CD14-positive monocyte (primary cell): ENCODE results near the gene WDR43. TPM values are rescaled to one million over a fixed set of nuclear protein-coding genes. Genes with fewer than 3 reads are reported as not detected.

Experiments
- DNase-seq, 3 donors: peaks; one replicate each; pipeline ENCODE4 v3.0.0-alpha.2; 2011 to 2022
- H2AFZ ChIP-seq: 2 replicates; pipeline ENCODE4 v1.6.0; 2012; ENCODE audit warnings: mild to moderate bottlenecking, low read depth, low read length, inconsistent platforms; ENCODE audit not compliant: insufficient read depth, poor library complexity, severe bottlenecking
- H3K27ac ChIP-seq, 2 donors: 1 replicate in 1 of 2; 2 replicates in 1 of 2; pipeline ENCODE4 v1.5.1; 2012 to 2013; ENCODE audit warnings: low read length in 2 of 2, control low read depth in 1 of 2, inconsistent platforms in 1 of 2, low read depth in 1 of 2, mild to moderate bottlenecking in 1 of 2
- H3K27me3 ChIP-seq, 2 donors: one replicate each; pipeline versions ENCODE4 v1.6.0 to v1.6.1; 2011 to 2013; ENCODE audit warnings: low read length in 2 of 2; ENCODE audit not compliant: control insufficient read depth in 2 of 2, insufficient read depth in 2 of 2
- H3K36me3 ChIP-seq, 2 donors: replicated peaks in 1 of 2; 1 replicate in 1 of 2; 2 replicates in 1 of 2; pipeline versions ENCODE4 v1.5.1 to v1.6.1; 2012 to 2013; ENCODE audit warnings: low read length in 2 of 2, control low read depth in 1 of 2, inconsistent platforms in 1 of 2, mild to moderate bottlenecking in 1 of 2; ENCODE audit not compliant: insufficient read depth in 2 of 2, control insufficient read depth in 1 of 2
- H3K4me1 ChIP-seq, 2 donors: 1 replicate in 1 of 2; 2 replicates in 1 of 2; pipeline versions ENCODE4 v1.5.1 to v1.6.1; 2012 to 2013; ENCODE audit warnings: low read length in 2 of 2, control low read depth in 1 of 2, inconsistent platforms in 1 of 2, mild to moderate bottlenecking in 1 of 2, moderate library complexity in 1 of 2; ENCODE audit not compliant: insufficient read depth in 2 of 2, control insufficient read depth in 1 of 2
- H3K4me2 ChIP-seq: replicated peaks from 2 replicates; pipeline ENCODE3; 2012; ENCODE audit warnings: low read length, moderate library complexity, mild to moderate bottlenecking; ENCODE audit not compliant: poor library complexity, severe bottlenecking; ENCODE audit errors: extremely low read depth
- H3K4me3 ChIP-seq, 3 experiments: fragments of 200-600 bp in 1 of 3; sonication (generic) in 1 of 3; replicated peaks in 1 of 3; 1 replicate in 2 of 3; 2 replicates in 1 of 3; pipeline ENCODE4 v1.5.1; 2011 to 2013; ENCODE audit warnings: low read length in 3 of 3, mild to moderate bottlenecking in 3 of 3, control low read depth in 2 of 3, low read depth in 2 of 3, inconsistent platforms in 1 of 3, moderate library complexity in 1 of 3
- H3K79me2 ChIP-seq: 2 replicates; pipeline ENCODE4 v1.6.0; 2012; ENCODE audit warnings: mild to moderate bottlenecking, control low read depth, inconsistent platforms, low read length, moderate library complexity; ENCODE audit not compliant: insufficient read depth
- H3K9ac ChIP-seq: 2 replicates; pipeline ENCODE4 v1.6.0; 2017; ENCODE audit warnings: low read length, mild to moderate bottlenecking; ENCODE audit not compliant: insufficient read depth, poor library complexity, severe bottlenecking
- H3K9me3 ChIP-seq, 2 donors: replicated peaks in 1 of 2; 1 replicate in 1 of 2; 2 replicates in 1 of 2; pipeline versions ENCODE4 v1.5.1 to v1.6.1; 2012 to 2013; ENCODE audit warnings: low read length in 2 of 2, control low read depth in 1 of 2; ENCODE audit not compliant: control insufficient read depth in 1 of 2, insufficient read depth in 1 of 2
- H4K20me1 ChIP-seq: 2 replicates; pipeline ENCODE4 v1.6.0; 2012; ENCODE audit warnings: mild to moderate bottlenecking, low read length, control low read depth, moderate library complexity; ENCODE audit not compliant: insufficient read depth
- H3K27ac Mint-ChIP-seq, 7 donors: one replicate each; pipeline ENCODE4 v1.8.0; 2020; ENCODE audit warnings: mild to moderate bottlenecking in 7 of 7, mixed read lengths in 7 of 7, moderate library complexity in 6 of 7, inconsistent platforms in 2 of 7
- H3K27me3 Mint-ChIP-seq, 3 donors: one replicate each; pipeline ENCODE4 v1.8.0; 2021 to 2022; ENCODE audit warnings: low read depth in 3 of 3, mild to moderate bottlenecking in 3 of 3, mixed read lengths in 3 of 3, moderate library complexity in 3 of 3, inconsistent platforms in 1 of 3
- H3K36me3 Mint-ChIP-seq, 2 donors: one replicate each; pipeline ENCODE4 v1.8.0; 2020; ENCODE audit warnings: mixed read lengths in 2 of 2, inconsistent platforms in 1 of 2, mild to moderate bottlenecking in 1 of 2
- H3K4me1 Mint-ChIP-seq: one replicate; pipeline ENCODE4 v1.8.0; 2020; ENCODE audit warnings: mild to moderate bottlenecking, mixed read lengths
- H3K4me3 Mint-ChIP-seq, 2 donors: one replicate each; pipeline ENCODE4 v1.8.0; 2020; ENCODE audit warnings: mild to moderate bottlenecking in 2 of 2, mixed read lengths in 2 of 2, moderate library complexity in 1 of 2
- H3K9me3 Mint-ChIP-seq, 7 donors: one replicate each; pipeline ENCODE4 v1.8.0; 2020 to 2022; ENCODE audit warnings: mixed read lengths in 7 of 7, mild to moderate bottlenecking in 6 of 7, moderate library complexity in 6 of 7, inconsistent platforms in 2 of 7
- CTCF ChIP-seq: fragments of 200-600 bp; IDR thresholded peaks from one replicate; pipeline ENCODE4 v1.8.0; 2022; ENCODE audit warnings: antibody characterized with exemption, mild to moderate bottlenecking
- WGBS: methylation state at CpG from one replicate; pipeline ENCODE4 v1.1.5; 2013; ENCODE audit warnings: missing lambda C conversion rate; ENCODE audit not compliant: insufficient coverage; 5-methylcytosine and 5-hydroxymethylcytosine counted together
- intact Hi-C, 2 donors: fragments of 100-400 bp; cut with micrococcal nuclease; formaldehyde crosslinking; loops; one replicate each; pipeline versions ENCODE4 v1.15.0 to v1.15.1; 2023
- polyA plus RNA-seq, 3 donors: library from polyadenylated mRNA; depleted of rRNA in 1 of 3; unstranded in 2 of 3; stranded (reverse) in 1 of 3; fragments of 300-500 nt in 2 of 3; fragments of >200 nt in 1 of 3; fragmentation: Illumina TruSeq in 2 of 3; gene quantifications; 1 replicate in 2 of 3; 2 replicates in 1 of 3; pipeline ENCODE4 v1.2.3, GENCODE V29; 2012 to 2021

Gene WDR43
- polyA plus RNA-seq, 3 donors: 12.2 to 19.2 (median 16.1) TPM

GRCh38 chr2:28994679-28995078 lies 100.2 kb downstream of the WDR43 start:
- no peak for TF ChIP-seq CTCF
- intact Hi-C loops: no loop called here
- 99% methylated on average over 6 of the region's 7 CpGs for WGBS
- H3K36me3 ChIP-seq: no peaks in the 10 kb centered on the region
- no peak for DNase-seq
- H3K9me3 ChIP-seq: no peaks in the 10 kb centered on the region
- no peak overlapping the region for H3K4me2 ChIP-seq
- no peaks in the 10 kb centered on the region for H4K20me1 ChIP-seq
- H3K27me3 ChIP-seq: no peaks in the 10 kb centered on the region
- Mint-ChIP-seq H3K36me3 (no peaks in the 10 kb centered on the region), H3K27me3 (no peaks in the 10 kb centered on the region), H3K27ac (no peak overlapping the region), H3K4me3 (no peak overlapping the region), H3K4me1 (peaks cover 6% of the 10 kb centered on the region), H3K9me3 (peaks cover 0 to 3% (median 0%) of the 10 kb centered on the region in 7 donors)
- peaks cover 8 to 9% of the 10 kb centered on the region in 2 donors for H3K4me1 ChIP-seq
- H3K9ac ChIP-seq: no peak overlapping the region
- H3K79me2 ChIP-seq: no peaks in the 10 kb centered on the region
- H2AFZ ChIP-seq: no peak overlapping the region
- H3K4me3 ChIP-seq: no peak overlapping the region
- no peak overlapping the region for H3K27ac ChIP-seq

- no peaks in the 10 kb centered on the region for H3K27me3 Mint-ChIP-seq
- H3K4me3 ChIP-seq: no peak overlapping the region
- no peak for DNase-seq
- 78% methylated on average over 3 of the region's 6 CpGs for WGBS
- peaks cover 0 to 3% (median 0%) of the 10 kb centered on the region in 7 donors for H3K9me3 Mint-ChIP-seq
- intact Hi-C loops: no loop called here
- H3K27ac ChIP-seq: no peak overlapping the region
- H3K27me3 ChIP-seq: no peaks in the 10 kb centered on the region
- H3K9ac ChIP-seq: no peak overlapping the region
- H3K79me2 ChIP-seq: no peaks in the 10 kb centered on the region
- no peaks in the 10 kb centered on the region for H3K36me3 ChIP-seq
- no peaks in the 10 kb centered on the region for H3K9me3 ChIP-seq
- TF ChIP-seq CTCF: no peak
- H3K4me1 Mint-ChIP-seq: peaks cover 19% of the 10 kb centered on the region
- H3K4me1 ChIP-seq: peaks cover 22 to 23% of the 10 kb centered on the region in 2 donors
- no peak overlapping the region for H2AFZ ChIP-seq
- peak overlapping the region in 1 of 7 donors; percentile 6 for H3K27ac Mint-ChIP-seq
- H3K4me2 ChIP-seq: no peak overlapping the region
- no peaks in the 10 kb centered on the region for H4K20me1 ChIP-seq
- no peak overlapping the region for H3K4me3 Mint-ChIP-seq
- H3K36me3 Mint-ChIP-seq: no peaks in the 10 kb centered on the region
Measured at GRCh38 chr2:28995765-28996750, 101.6 kb downstream of the WDR43 start.
